OCI-LY1 (cell line): ENCODE results near the gene C8G.

ENCODE experiments used
- H2AFZ ChIP-seq: fragments of 200-600 bp; sonication (generic), shearing (Covaris generic); 2 replicates; pipeline ENCODE4 v1.6.0; 2014; ENCODE audit warnings: antibody characterized with exemption, mild to moderate bottlenecking, low read length
- H3F3A ChIP-seq: fragments of 200-600 bp; sonication (generic), shearing (Covaris generic); 2 replicates; pipeline ENCODE4 v1.6.0; 2014; ENCODE audit warnings: mild to moderate bottlenecking, antibody characterized with exemption, low read length, moderate library complexity; ENCODE audit not compliant: insufficient read depth
- H3K27ac ChIP-seq: fragments of 200-600 bp; sonication (generic); 2 replicates; pipeline ENCODE4 v1.5.1; 2014; ENCODE audit warnings: low read length, mixed run types, mild to moderate bottlenecking, low read depth; ENCODE audit not compliant: poor library complexity, severe bottlenecking
- H3K27me3 ChIP-seq: fragments of 200-600 bp; sonication (generic); 2 replicates; pipeline ENCODE4 v1.6.0; 2014; ENCODE audit warnings: antibody characterized with exemption, mild to moderate bottlenecking, low read length, moderate library complexity; ENCODE audit not compliant: insufficient read depth
- H3K36me3 ChIP-seq: fragments of 200-600 bp; sonication (generic); 2 replicates; pipeline ENCODE4 v1.6.1; 2014; ENCODE audit warnings: mild to moderate bottlenecking, antibody characterized with exemption, low read length, moderate library complexity, mixed read lengths; ENCODE audit not compliant: insufficient read depth
- H3K4me1 ChIP-seq: fragments of 200-600 bp; sonication (generic); 2 replicates; pipeline ENCODE4 v1.5.1; 2014; ENCODE audit warnings: mild to moderate bottlenecking, low read length, moderate library complexity; ENCODE audit not compliant: insufficient read depth, severe bottlenecking
- H3K4me2 ChIP-seq: fragments of 200-600 bp; sonication (generic), shearing (Covaris generic); 2 replicates; pipeline ENCODE4 v1.6.1; 2014; ENCODE audit warnings: low read length
- H3K4me3 ChIP-seq: fragments of 200-600 bp; sonication (generic); 2 replicates; pipeline ENCODE4 v1.5.1; 2014; ENCODE audit warnings: low read length, low read depth, mild to moderate bottlenecking, mixed read lengths; ENCODE audit not compliant: poor library complexity, severe bottlenecking
- H3K79me2 ChIP-seq: fragments of 200-600 bp; shearing (Covaris generic); 2 replicates; pipeline ENCODE4 v1.6.1; 2016; ENCODE audit warnings: mixed run types, low read length, mixed read lengths; ENCODE audit not compliant: insufficient read depth
- H3K9ac ChIP-seq: fragments of 200-600 bp; sonication (generic), shearing (Covaris generic); 2 replicates; pipeline ENCODE4 v1.6.1; 2014; ENCODE audit warnings: mild to moderate bottlenecking, low read length, mixed read lengths
- H3K9me2 ChIP-seq: fragments of 200-600 bp; sonication (generic), shearing (Covaris generic); 2 replicates; pipeline ENCODE4 v1.6.1; 2014; ENCODE audit warnings: low read depth, mild to moderate bottlenecking, low read length, mixed read lengths
- H3K9me3 ChIP-seq: fragments of 200-600 bp; shearing (Covaris generic); 2 replicates; pipeline ENCODE4 v1.6.1; 2014; ENCODE audit warnings: low read length, mixed read lengths
- H4K20me1 ChIP-seq: fragments of 200-600 bp; sonication (generic), shearing (Covaris generic); 2 replicates; pipeline ENCODE4 v1.6.0; 2016; ENCODE audit warnings: mild to moderate bottlenecking, low read length; ENCODE audit not compliant: insufficient read depth
- EZH2 ChIP-seq: fragments of 200-600 bp; sonication (generic), shearing (Covaris generic); IDR thresholded peaks from 2 replicates; pipeline ENCODE4 v1.8.0; 2017; ENCODE audit warnings: borderline replicate concordance, mixed run types, mild to moderate bottlenecking, antibody characterized with exemption, low read length, moderate library complexity, mixed read lengths
- TF ChIP-seq, protein P1 (sequence below): fragments of 200-600 bp; sonication (generic), shearing (Covaris generic); IDR thresholded peaks from 2 replicates; pipeline ENCODE4 v1.5.1; 2017; ENCODE audit warnings: mild to moderate bottlenecking, antibody characterized with exemption, low read length, moderate library complexity, mixed read lengths

Gene C8G

DNA sequence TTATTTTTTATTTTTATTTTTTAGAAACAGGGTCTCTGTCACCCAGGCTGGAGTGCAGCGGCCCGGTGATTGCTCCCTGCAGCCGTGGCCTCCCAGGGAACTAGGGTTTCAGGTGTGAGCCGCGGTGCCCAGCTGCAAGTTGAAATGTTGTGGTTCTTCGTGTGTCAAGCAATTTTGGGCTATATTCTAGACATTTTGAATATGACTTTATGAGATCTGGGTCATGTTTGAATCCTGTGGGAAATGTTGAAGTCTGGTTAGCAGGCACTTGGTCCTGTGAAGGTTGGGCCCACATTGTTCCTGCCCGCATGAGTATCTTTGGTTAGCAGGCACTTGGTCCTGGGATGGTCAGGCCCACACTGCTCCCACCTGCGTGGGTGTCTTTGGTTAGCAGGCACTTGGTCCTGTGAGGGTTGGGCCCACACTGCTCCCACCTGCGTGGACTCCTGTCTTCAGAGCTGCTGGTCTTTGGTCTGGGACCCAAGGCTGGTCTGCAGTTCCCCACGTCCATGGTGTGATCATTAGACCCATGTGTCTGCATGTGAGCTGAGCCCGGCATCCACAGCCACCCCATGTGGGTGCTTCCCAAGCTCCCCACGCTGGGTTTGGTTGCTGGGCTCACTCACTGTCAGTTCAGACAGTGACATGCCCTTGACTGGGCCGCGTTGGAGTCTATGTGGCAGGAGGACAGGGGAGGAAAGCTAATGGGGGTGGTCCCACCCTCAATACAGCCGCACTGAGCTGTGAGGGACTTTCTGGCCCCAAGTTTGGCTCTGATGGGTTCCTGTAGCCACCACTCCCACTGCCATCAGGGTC is 7.6 kb upstream of the C8G start:
- Histone ChIP-seq H3K9me2 (no peaks in the 10 kb centered on the region), H3K4me3 (no peak overlapping the region), H3K27me3 (no peaks in the 10 kb centered on the region), H3K4me2 (no peak overlapping the region), H3K4me1 (no peaks in the 10 kb centered on the region), H3K27ac (no peak overlapping the region), H2AFZ (no peak overlapping the region), H4K20me1 (no peaks in the 10 kb centered on the region), H3F3A (0 out of 2 replicates have a peak, but pooled peaks cover 3% of the 10 kb centered on the region), H3K9me3 (no peaks in the 10 kb centered on the region), H3K79me2 (no peaks in the 10 kb centered on the region), H3K9ac (no peak overlapping the region), H3K36me3 (peaks cover 49% of the 10 kb centered on the region)
- no peak for TF ChIP-seq EZH2
- TF ChIP-seq, protein P1, sequence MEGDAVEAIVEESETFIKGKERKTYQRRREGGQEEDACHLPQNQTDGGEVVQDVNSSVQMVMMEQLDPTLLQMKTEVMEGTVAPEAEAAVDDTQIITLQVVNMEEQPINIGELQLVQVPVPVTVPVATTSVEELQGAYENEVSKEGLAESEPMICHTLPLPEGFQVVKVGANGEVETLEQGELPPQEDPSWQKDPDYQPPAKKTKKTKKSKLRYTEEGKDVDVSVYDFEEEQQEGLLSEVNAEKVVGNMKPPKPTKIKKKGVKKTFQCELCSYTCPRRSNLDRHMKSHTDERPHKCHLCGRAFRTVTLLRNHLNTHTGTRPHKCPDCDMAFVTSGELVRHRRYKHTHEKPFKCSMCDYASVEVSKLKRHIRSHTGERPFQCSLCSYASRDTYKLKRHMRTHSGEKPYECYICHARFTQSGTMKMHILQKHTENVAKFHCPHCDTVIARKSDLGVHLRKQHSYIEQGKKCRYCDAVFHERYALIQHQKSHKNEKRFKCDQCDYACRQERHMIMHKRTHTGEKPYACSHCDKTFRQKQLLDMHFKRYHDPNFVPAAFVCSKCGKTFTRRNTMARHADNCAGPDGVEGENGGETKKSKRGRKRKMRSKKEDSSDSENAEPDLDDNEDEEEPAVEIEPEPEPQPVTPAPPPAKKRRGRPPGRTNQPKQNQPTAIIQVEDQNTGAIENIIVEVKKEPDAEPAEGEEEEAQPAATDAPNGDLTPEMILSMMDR = no peak

DNA sequence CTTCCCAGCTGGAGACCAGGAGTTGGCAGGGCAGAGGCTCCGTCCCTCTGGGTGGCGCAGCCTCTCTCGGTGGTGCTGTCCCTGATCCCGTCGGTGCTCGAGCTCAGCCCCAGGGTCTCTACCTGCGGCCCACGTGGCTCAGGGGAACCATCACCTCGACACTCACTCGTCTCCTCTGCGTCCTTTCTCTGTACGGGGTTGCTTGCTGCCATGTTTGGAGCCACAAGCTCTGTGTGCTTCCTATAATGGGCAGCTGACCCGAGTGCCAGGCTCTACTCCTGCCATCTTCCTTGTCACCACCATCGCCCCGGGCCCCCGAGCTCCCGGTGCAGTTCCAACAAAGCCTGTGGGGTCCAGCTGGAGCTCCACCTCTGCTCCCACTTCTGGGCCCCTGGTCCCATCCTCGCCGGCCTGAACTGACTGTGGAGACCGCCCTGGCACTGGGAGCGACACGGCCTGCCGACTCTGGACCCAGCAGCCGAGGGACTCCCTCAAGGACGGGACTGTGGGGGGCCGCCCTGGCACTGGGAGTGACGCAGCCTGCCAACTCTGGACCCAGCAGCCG is 5.5 kb upstream of the C8G start:
- no peaks in the 10 kb centered on the region for H4K20me1 ChIP-seq
- H3K9me3 ChIP-seq = no peaks in the 10 kb centered on the region
- no peaks in the 10 kb centered on the region for H3K27me3 ChIP-seq
- 0 out of 2 replicates have a peak, but pooled peaks cover 3% of the 10 kb centered on the region for H3F3A ChIP-seq
- TF ChIP-seq, protein P1 = no peak
- no peak for TF ChIP-seq EZH2
- no peak overlapping the region for H3K4me3 ChIP-seq
- H3K4me1 ChIP-seq = peaks cover 10% of the 10 kb centered on the region
- H3K79me2 ChIP-seq = no peaks in the 10 kb centered on the region
- no peak overlapping the region for H3K4me2 ChIP-seq
- peaks cover 41% of the 10 kb centered on the region for H3K36me3 ChIP-seq
- H3K9ac ChIP-seq = no peak overlapping the region
- no peak overlapping the region for H3K27ac ChIP-seq
- no peaks in the 10 kb centered on the region for H3K9me2 ChIP-seq
- no peak overlapping the region for H2AFZ ChIP-seq

DNA sequence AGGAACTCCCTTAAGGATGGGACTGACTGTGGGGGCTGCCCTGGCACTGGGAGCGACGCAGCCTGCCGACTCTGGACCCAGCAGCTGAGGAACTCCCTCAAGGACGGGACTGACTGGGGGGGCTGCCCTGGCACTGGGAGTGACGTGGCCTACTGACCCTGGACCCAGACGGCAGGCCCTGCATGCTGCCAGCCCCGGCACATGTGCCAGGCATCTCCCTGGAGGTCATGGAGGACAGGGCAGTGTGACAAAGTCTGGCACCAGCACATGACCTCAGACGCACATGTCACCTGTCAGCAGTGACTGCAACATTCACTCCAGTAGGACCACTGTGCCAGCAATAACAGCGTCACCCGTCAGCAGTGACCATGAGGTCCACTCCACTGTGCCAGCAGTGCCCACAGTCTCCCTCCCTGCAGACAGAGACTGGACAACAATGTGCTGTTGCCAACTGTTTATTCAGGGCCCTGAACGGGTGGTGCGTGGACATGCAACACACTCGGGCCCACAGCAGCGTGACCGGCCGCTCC is 5.0 kb upstream of the C8G start:
- 0 out of 2 replicates have a peak, but pooled peaks cover 3% of the 10 kb centered on the region for H3F3A ChIP-seq
- no peak overlapping the region for H3K4me3 ChIP-seq
- no peaks in the 10 kb centered on the region for H3K27me3 ChIP-seq
- no peaks in the 10 kb centered on the region for H3K79me2 ChIP-seq
- TF ChIP-seq EZH2 = no peak
- TF ChIP-seq, protein P1 = no peak
- no peak overlapping the region for H3K27ac ChIP-seq
- H3K9me3 ChIP-seq = no peaks in the 10 kb centered on the region
- H3K4me1 ChIP-seq = peaks cover 13% of the 10 kb centered on the region
- H3K9ac ChIP-seq = no peak overlapping the region
- peaks cover 40% of the 10 kb centered on the region for H3K36me3 ChIP-seq
- no peak overlapping the region for H2AFZ ChIP-seq
- H3K9me2 ChIP-seq = no peaks in the 10 kb centered on the region
- H4K20me1 ChIP-seq = no peaks in the 10 kb centered on the region
- H3K4me2 ChIP-seq = no peak overlapping the region
